Adrenal gland (tissue), 12 donors: ENCODE measurements around the gene RAPGEF2. TPM values are rescaled to one million over a fixed set of nuclear protein-coding genes. Genes with fewer than 3 reads are reported as not detected.

ENCODE experiments used
- DNase-seq, 7 donors: peaks; one replicate each; pipeline ENCODE4 v3.0.0-alpha.2; 2019 to 2020
- H3K27ac ChIP-seq, 5 donors: fragments of 200-600 bp; sonication (generic) in 4 of 5; 1 replicate in 3 of 5; 2 replicates in 2 of 5; pipeline versions ENCODE4 v1.5.1 to v1.8.0; 2016 to 2020; ENCODE audit warnings: mild to moderate bottlenecking in 1 of 5
- H3K27me3 ChIP-seq: fragments of 200-600 bp; 2 replicates; pipeline ENCODE4 v1.8.0; 2021
- H3K36me3 ChIP-seq, 2 donors: fragments of 200-600 bp; replicated peaks in 1 of 2; 1 replicate in 1 of 2; 2 replicates in 1 of 2; pipeline versions ENCODE4 v1.5.1 to v1.8.0; 2018 to 2022
- H3K4me1 ChIP-seq, 2 donors: fragments of 200-600 bp; replicated peaks in 1 of 2; 1 replicate in 1 of 2; 2 replicates in 1 of 2; pipeline versions ENCODE4 v1.5.1 to v1.8.0; 2018 to 2021
- H3K4me3 ChIP-seq, 4 donors: fragments of 200-600 bp; sonication (generic) in 3 of 4; one replicate each; pipeline ENCODE4 v1.5.1; 2016 to 2018
- H3K9me3 ChIP-seq, 3 donors: fragments of 200-600 bp; sonication (generic) in 1 of 3; replicated peaks in 1 of 3; 1 replicate in 2 of 3; 2 replicates in 1 of 3; pipeline versions ENCODE4 v1.5.1 to v1.8.0; 2016 to 2021
- CTCF ChIP-seq, 6 experiments: fragments of 450-650 bp in 4 of 6; fragments of 200-600 bp in 2 of 6; sonication (generic) in 1 of 6; IDR thresholded peaks; 1 replicate in 5 of 6; 2 replicates in 1 of 6; pipeline versions ENCODE4 v1.5.1 to v1.8.0; 2016 to 2021; ENCODE audit warnings: antibody characterized with exemption in 6 of 6, mild to moderate bottlenecking in 2 of 6, moderate library complexity in 1 of 6
- POLR2A ChIP-seq, 2 donors: fragments of 450-650 bp; IDR thresholded peaks; one replicate each; pipeline ENCODE4 v1.6.1; 2017; ENCODE audit warnings: antibody characterized with exemption in 2 of 2, mild to moderate bottlenecking in 2 of 2, moderate library complexity in 1 of 2
- WGBS, 4 donors: extraction: QIAGEN DNeasy Blood & Tissue Kit in 2 of 4; methylation state at CpG; one replicate each; pipeline versions ENCODE4 v1.1.5 to v1.1.7; 2013 to 2017; 5-methylcytosine and 5-hydroxymethylcytosine counted together
- intact Hi-C, 2 donors: fragments of 100-400 bp; cut with DNase I; formaldehyde crosslinking; loops; one replicate each; pipeline versions ENCODE4 v1.14.1 to v1.15.0; 2022 to 2023
- polyA plus RNA-seq, 3 donors: library from polyadenylated mRNA; stranded (reverse); fragments of 200-250 nt in 2 of 3; fragments of 350-450 nt in 1 of 3; fragmentation: Illumina TruSeq in 1 of 3; extraction: RNeasy Lipid Tissue Mini Kit (QIAGEN cat#74804) in 1 of 3; gene quantifications; one replicate each; pipeline ENCODE4 v1.2.3, GENCODE V29; 2013 to 2014
- total RNA-seq, 9 donors: library from RNA; depleted of rRNA in 4 of 9; stranded (reverse); fragments of >200 nt in 4 of 9; fragments of 120-200 nt in 1 of 9; fragmentation: NEBNext Ultra II Directional in 1 of 9; extraction: Animal tissue kit (Norgen Biotek cat#: 25700) in 1 of 9; gene quantifications; one replicate each; pipeline versions ENCODE4 v1.1.0 to v1.2.4, GENCODE V29; 2013 to 2023
- donor health status: healthy with polysubstance abuse.
- donor health status: Bipolar disorder and iron deficiency.
- donor health status: DM: yes; HTN: yes; CAD: no.
- donor health status: DM: no; HTN: no; CAD: no.
- donor health status: DM: no; HTN: no; CAD: no.
- donor health status: DM: yes; HTN: yes; CAD: no.

RAPGEF2 gene
- total and polyA plus RNA-seq, 12 donors, result 5.2 to 53.9 (median 25.3) TPM

- intact Hi-C loops, result no loop called here
- Histone ChIP-seq H3K27me3 (no peaks in the 10 kb centered on the region), H3K27ac (no peak overlapping the region), H3K9me3 (no peaks in the 10 kb centered on the region), H3K36me3 (no peaks in the 10 kb centered on the region), H3K4me1 (peaks cover 8 to 25% of the 10 kb centered on the region in 2 donors), H3K4me3 (no peak overlapping the region)
- no peak for TF ChIP-seq CTCF (IDR thresholded peaks at IDR 0.05)
- TF ChIP-seq POLR2A (IDR thresholded peaks at IDR 0.05), result no peak
- 81 to 88% (median 84%) methylated on average over 4 of the region's 4 CpGs for WGBS, 4 donors
- DNase-seq, result no peak
Measured at GRCh38 chr4:159144112-159144694, 41.3 kb downstream of the RAPGEF2 start.

GRCh38 chr4:159145318-159145991 lies 42.6 kb downstream of the RAPGEF2 start:
- Histone ChIP-seq H3K27me3 (no peaks in the 10 kb centered on the region), H3K4me3 (no peak overlapping the region), H3K36me3 (no peaks in the 10 kb centered on the region), H3K27ac (no peak overlapping the region), H3K9me3 (no peaks in the 10 kb centered on the region), H3K4me1 (peaks cover 8 to 14% of the 10 kb centered on the region in 2 donors)
- 80 to 87% (median 82%) methylated on average over 4 of the region's 4 CpGs for WGBS, 4 donors
- DNase-seq, result no peak
- intact Hi-C loops, result no loop called here
- TF ChIP-seq CTCF (IDR thresholded peaks at IDR 0.05) (no peak), POLR2A (IDR thresholded peaks at IDR 0.05) (no peak)

- DNase-seq, result no peak
- TF ChIP-seq CTCF (IDR thresholded peaks at IDR 0.05) (no peak), POLR2A (IDR thresholded peaks at IDR 0.05) (no peak)
- Histone ChIP-seq H3K9me3 (no peaks in the 10 kb centered on the region), H3K36me3 (no peaks in the 10 kb centered on the region), H3K27ac (no peak overlapping the region), H3K4me1 (peaks cover 8 to 14% of the 10 kb centered on the region in 2 donors), H3K27me3 (no peaks in the 10 kb centered on the region), H3K4me3 (no peak overlapping the region)
- 38 to 71% (median 56%) methylated on average over 1 of the region's 1 CpG for WGBS, 4 donors
- intact Hi-C loops, result no loop called here
Measured at GRCh38 chr4:159145992-159146330, 43.1 kb downstream of the RAPGEF2 start.

- TF ChIP-seq CTCF (IDR thresholded peaks at IDR 0.05) (no peak), POLR2A (IDR thresholded peaks at IDR 0.05) (no peak)
- Histone ChIP-seq H3K27me3 (no peaks in the 10 kb centered on the region), H3K9me3 (no peaks in the 10 kb centered on the region), H3K4me3 (no peak overlapping the region), H3K27ac (no peak overlapping the region), H3K4me1 (peaks cover 5 to 14% of the 10 kb centered on the region in 2 donors), H3K36me3 (no peaks in the 10 kb centered on the region)
- DNase-seq, result no peak
- intact Hi-C loops, result no loop called here
Measured at GRCh38 chr4:159146488-159146887, 43.6 kb downstream of the RAPGEF2 start.
